Neural cell (in vitro differentiated cells): ENCODE results near the gene ADPRHL1. TPM values are rescaled to one million over a fixed set of nuclear protein-coding genes. Genes with fewer than 3 reads are reported as not detected.

Experiments
- H2AFZ ChIP-seq: fragments of 200-600, 300-800 bp; sonication (generic), shearing (Covaris generic); 2 replicates; pipeline ENCODE4 v1.6.0; 2014; ENCODE audit warnings: low read depth, mild to moderate bottlenecking, antibody characterized with exemption, low read length, moderate library complexity
- H3F3A ChIP-seq: fragments of 200-600 bp; shearing (Covaris generic); 2 replicates; pipeline ENCODE4 v1.6.1; 2016; ENCODE audit warnings: mild to moderate bottlenecking, moderate library complexity, mixed read lengths, antibody characterized with exemption, low read length; ENCODE audit not compliant: insufficient read depth, poor library complexity, severe bottlenecking
- H3K27ac ChIP-seq: fragments of 200-600, 300-800 bp; sonication (generic), shearing (Covaris generic); 2 replicates; pipeline ENCODE4 v1.5.1; 2014; ENCODE audit warnings: mild to moderate bottlenecking, low read length, moderate library complexity
- H3K27me3 ChIP-seq: fragments of 300-800, 200-600 bp; sonication (generic), shearing (Covaris generic); 2 replicates; pipeline ENCODE4 v1.6.0; 2014; ENCODE audit warnings: mild to moderate bottlenecking, low read depth, low read length, moderate library complexity; ENCODE audit not compliant: insufficient read depth
- H3K36me3 ChIP-seq: fragments of 300-800, 200-600 bp; sonication (generic), shearing (Covaris generic); 2 replicates; pipeline ENCODE4 v1.5.1; 2014; ENCODE audit warnings: mild to moderate bottlenecking, antibody characterized with exemption, low read length, moderate library complexity; ENCODE audit not compliant: insufficient read depth
- H3K4me2 ChIP-seq: fragments of 300-800, 200-600 bp; sonication (generic), shearing (Covaris generic); 2 replicates; pipeline ENCODE4 v1.6.0; 2014; ENCODE audit warnings: mild to moderate bottlenecking, low read length
- H3K4me3 ChIP-seq: fragments of 300-800, 200-600 bp; sonication (generic), shearing (Covaris generic); 2 replicates; pipeline ENCODE4 v1.5.1; 2014; ENCODE audit warnings: mild to moderate bottlenecking, low read length, moderate library complexity
- H3K79me2 ChIP-seq: fragments of 200-600 bp; shearing (Covaris generic); replicated peaks from 2 replicates; pipeline ENCODE4 v1.6.0; 2014; ENCODE audit warnings: mild to moderate bottlenecking, low read length, moderate library complexity; ENCODE audit not compliant: insufficient read depth
- H3K9ac ChIP-seq: fragments of 300-800, 200-600 bp; sonication (generic), shearing (Covaris generic); 2 replicates; pipeline ENCODE4 v1.6.1; 2016; ENCODE audit warnings: mild to moderate bottlenecking, low read length, mixed read lengths
- H3K9me2 ChIP-seq: fragments of 200-600 bp; shearing (Covaris generic); 2 replicates; pipeline ENCODE4 v1.6.1; 2016; ENCODE audit warnings: mild to moderate bottlenecking, low read length, mixed read lengths; ENCODE audit not compliant: insufficient read depth
- H3K9me3 ChIP-seq: fragments of 200-600, 300-800 bp; sonication (generic), shearing (Covaris generic); 2 replicates; pipeline ENCODE4 v1.6.1; 2016; ENCODE audit warnings: mild to moderate bottlenecking, mixed run types, low read length, moderate library complexity, mixed read lengths
- H4K20me1 ChIP-seq: fragments of 200-600 bp; shearing (Covaris generic); 2 replicates; pipeline ENCODE4 v1.6.1; 2016; ENCODE audit warnings: mild to moderate bottlenecking, mixed run types; ENCODE audit not compliant: insufficient read depth
- CTCF ChIP-seq: fragments of 450-650 bp; IDR thresholded peaks from 2 replicates; pipeline ENCODE4 v1.5.1; 2014; ENCODE audit warnings: antibody characterized with exemption, mild to moderate bottlenecking, moderate library complexity; ENCODE audit not compliant: poor library complexity, severe bottlenecking
- EP300 ChIP-seq: fragments of 450-650 bp; conservative IDR thresholded peaks from 2 replicates; pipeline ENCODE4 v1.6.1; 2014; ENCODE audit warnings: antibody characterized with exemption, mild to moderate bottlenecking, moderate library complexity; ENCODE audit not compliant: poor library complexity, severe bottlenecking
- EZH2 ChIP-seq: fragments of 200-600, 300-800 bp; shearing (Covaris generic), sonication (generic); IDR thresholded peaks from 2 replicates; pipeline ENCODE4 v1.6.1; 2014; ENCODE audit warnings: antibody characterized with exemption, low read length, borderline replicate concordance, mild to moderate bottlenecking; ENCODE audit not compliant: insufficient read depth, poor library complexity, severe bottlenecking
- MXI1 ChIP-seq: fragments of 450-650 bp; conservative IDR thresholded peaks from 2 replicates; pipeline ENCODE4 v1.6.1; 2014; ENCODE audit warnings: antibody characterized with exemption, mild to moderate bottlenecking; ENCODE audit not compliant: poor library complexity, severe bottlenecking
- POLR2AphosphoS5 ChIP-seq: IDR thresholded peaks from 2 replicates; pipeline ENCODE4 v1.6.1; 2012
- RAD21 ChIP-seq: fragments of 450-650 bp; conservative IDR thresholded peaks from 2 replicates; pipeline ENCODE4 v1.6.1; 2014; ENCODE audit warnings: antibody characterized with exemption, mild to moderate bottlenecking, moderate library complexity
- SMC3 ChIP-seq: fragments of 450-650 bp; conservative IDR thresholded peaks from 2 replicates; pipeline ENCODE4 v1.6.1; 2014; ENCODE audit warnings: antibody characterized with exemption, mild to moderate bottlenecking, moderate library complexity; ENCODE audit not compliant: poor library complexity
- TAF1 ChIP-seq: IDR thresholded peaks from 2 replicates; pipeline ENCODE4 v1.6.1; 2012; ENCODE audit warnings: low read depth
- polyA plus RNA-seq: library from polyadenylated mRNA; depleted of rRNA; stranded (reverse); fragments of >200 nt; gene quantifications from 2 replicates; pipeline ENCODE4 v1.2.3, GENCODE V29; 2014
- TF ChIP-seq, protein P1 (sequence below): IDR thresholded peaks from 2 replicates; pipeline ENCODE4 v1.6.1; 2012; ENCODE audit warnings: borderline replicate concordance

The ADPRHL1 gene
- polyA plus RNA-seq, 1 donor from 2014 or later: 1.1 TPM

- no peak overlapping the region for H3K9ac ChIP-seq
- H3K36me3 ChIP-seq: no peaks in the 10 kb centered on the region
Measured at GRCh38 chr13:113429608-113429985, 23.7 kb downstream of the ADPRHL1 start.

DNA sequence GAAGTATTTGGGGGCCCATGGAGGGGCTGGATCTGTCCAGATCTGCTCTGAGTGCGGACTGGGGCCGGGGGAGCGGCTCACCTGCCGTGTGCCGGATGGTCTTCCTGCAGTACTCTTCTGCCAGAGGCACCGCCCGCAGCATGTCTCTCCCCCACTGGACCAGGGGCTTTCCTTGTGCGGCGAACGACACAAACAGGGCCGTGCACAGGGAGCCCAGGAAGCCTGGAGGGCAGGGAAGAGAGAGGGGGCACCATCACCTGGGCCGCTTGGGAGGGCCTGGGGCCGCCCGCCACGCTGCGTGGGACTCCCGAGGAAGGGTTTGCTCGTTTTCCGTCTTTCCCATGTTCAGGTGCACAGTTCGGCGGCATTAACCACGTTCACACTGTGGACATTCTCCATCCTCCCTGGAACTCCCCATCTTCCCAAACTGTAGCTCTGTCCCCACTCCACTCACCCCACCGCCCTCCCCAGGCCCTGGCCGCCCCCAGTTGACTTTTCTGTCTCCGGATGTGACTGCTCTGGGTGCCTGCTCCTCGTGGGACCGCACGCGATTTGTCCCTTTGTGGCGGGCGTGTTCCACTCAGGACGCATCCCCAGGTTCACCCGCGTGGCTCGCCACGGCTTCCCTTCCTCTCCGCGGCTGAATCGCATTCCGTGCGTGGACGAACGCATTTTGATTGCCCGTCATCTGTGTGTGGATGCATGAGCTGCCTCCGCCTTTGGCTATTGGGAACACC is 24.2 kb downstream of the ADPRHL1 start:
- Histone ChIP-seq H3K36me3 (no peaks in the 10 kb centered on the region), H3K9me2 (no peaks in the 10 kb centered on the region), H3F3A (no peaks in the 10 kb centered on the region), H3K27ac (no peak overlapping the region), H3K9me3 (no peaks in the 10 kb centered on the region), H3K4me3 (no peak overlapping the region), H3K4me2 (no peak overlapping the region), H3K27me3 (no peaks in the 10 kb centered on the region), H3K79me2 (no peaks in the 10 kb centered on the region), H3K9ac (no peak overlapping the region), H2AFZ (no peak overlapping the region), H4K20me1 (no peaks in the 10 kb centered on the region)
- no peak for TF ChIP-seq EZH2
- no peak for TF ChIP-seq CTCF
- TF ChIP-seq RAD21: no peak
- no peak for TF ChIP-seq EP300
- no peak for TF ChIP-seq POLR2AphosphoS5
- TF ChIP-seq, protein P1, sequence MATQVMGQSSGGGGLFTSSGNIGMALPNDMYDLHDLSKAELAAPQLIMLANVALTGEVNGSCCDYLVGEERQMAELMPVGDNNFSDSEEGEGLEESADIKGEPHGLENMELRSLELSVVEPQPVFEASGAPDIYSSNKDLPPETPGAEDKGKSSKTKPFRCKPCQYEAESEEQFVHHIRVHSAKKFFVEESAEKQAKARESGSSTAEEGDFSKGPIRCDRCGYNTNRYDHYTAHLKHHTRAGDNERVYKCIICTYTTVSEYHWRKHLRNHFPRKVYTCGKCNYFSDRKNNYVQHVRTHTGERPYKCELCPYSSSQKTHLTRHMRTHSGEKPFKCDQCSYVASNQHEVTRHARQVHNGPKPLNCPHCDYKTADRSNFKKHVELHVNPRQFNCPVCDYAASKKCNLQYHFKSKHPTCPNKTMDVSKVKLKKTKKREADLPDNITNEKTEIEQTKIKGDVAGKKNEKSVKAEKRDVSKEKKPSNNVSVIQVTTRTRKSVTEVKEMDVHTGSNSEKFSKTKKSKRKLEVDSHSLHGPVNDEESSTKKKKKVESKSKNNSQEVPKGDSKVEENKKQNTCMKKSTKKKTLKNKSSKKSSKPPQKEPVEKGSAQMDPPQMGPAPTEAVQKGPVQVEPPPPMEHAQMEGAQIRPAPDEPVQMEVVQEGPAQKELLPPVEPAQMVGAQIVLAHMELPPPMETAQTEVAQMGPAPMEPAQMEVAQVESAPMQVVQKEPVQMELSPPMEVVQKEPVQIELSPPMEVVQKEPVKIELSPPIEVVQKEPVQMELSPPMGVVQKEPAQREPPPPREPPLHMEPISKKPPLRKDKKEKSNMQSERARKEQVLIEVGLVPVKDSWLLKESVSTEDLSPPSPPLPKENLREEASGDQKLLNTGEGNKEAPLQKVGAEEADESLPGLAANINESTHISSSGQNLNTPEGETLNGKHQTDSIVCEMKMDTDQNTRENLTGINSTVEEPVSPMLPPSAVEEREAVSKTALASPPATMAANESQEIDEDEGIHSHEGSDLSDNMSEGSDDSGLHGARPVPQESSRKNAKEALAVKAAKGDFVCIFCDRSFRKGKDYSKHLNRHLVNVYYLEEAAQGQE: no peak
- no peak for TF ChIP-seq SMC3
- TF ChIP-seq TAF1: no peak
- no peak for TF ChIP-seq MXI1

More at GRCh38 chr13:113429608-113429985, 23.7 kb downstream of the ADPRHL1 start:
- H2AFZ ChIP-seq: no peak overlapping the region
- no peaks in the 10 kb centered on the region for H4K20me1 ChIP-seq
- H3F3A ChIP-seq: no peaks in the 10 kb centered on the region
- no peaks in the 10 kb centered on the region for H3K79me2 ChIP-seq
- no peaks in the 10 kb centered on the region for H3K9me2 ChIP-seq
- H3K9me3 ChIP-seq: no peaks in the 10 kb centered on the region
- no peak overlapping the region for H3K4me3 ChIP-seq
- TF ChIP-seq MXI1 (no peak), POLR2AphosphoS5 (no peak), RAD21 (no peak), EP300 (no peak), SMC3 (no peak)
- no peak overlapping the region for H3K27ac ChIP-seq
- H3K27me3 ChIP-seq: no peaks in the 10 kb centered on the region
- H3K4me2 ChIP-seq: no peak overlapping the region
